Amniotic stem cell (primary cell): ENCODE measurements around the gene PPP4R2.

Experiments
- DNase-seq: peaks from one replicate; lab custom pipeline; 2025; lab: John Stamatoyannopoulos, UW

Gene PPP4R2

GRCh38 chr3:73114711-73115110 lies 118.1 kb downstream of the PPP4R2 start:
- no peak for DNase-seq

- no peak for DNase-seq
Measured at GRCh38 chr3:73115806-73116205, 119.2 kb downstream of the PPP4R2 start.
